GM21360 (cell line): ENCODE data around the gene USF2.

Source experiments
- ATAC-seq: cut with Tn5 transposase; IDR thresholded peaks from one replicate; pipeline ENCODE4 v1.9.1; 2021; ENCODE audit warnings: mild to moderate bottlenecking, moderate library complexity; ENCODE audit not compliant: unreplicated experiment

USF2 gene

DNA sequence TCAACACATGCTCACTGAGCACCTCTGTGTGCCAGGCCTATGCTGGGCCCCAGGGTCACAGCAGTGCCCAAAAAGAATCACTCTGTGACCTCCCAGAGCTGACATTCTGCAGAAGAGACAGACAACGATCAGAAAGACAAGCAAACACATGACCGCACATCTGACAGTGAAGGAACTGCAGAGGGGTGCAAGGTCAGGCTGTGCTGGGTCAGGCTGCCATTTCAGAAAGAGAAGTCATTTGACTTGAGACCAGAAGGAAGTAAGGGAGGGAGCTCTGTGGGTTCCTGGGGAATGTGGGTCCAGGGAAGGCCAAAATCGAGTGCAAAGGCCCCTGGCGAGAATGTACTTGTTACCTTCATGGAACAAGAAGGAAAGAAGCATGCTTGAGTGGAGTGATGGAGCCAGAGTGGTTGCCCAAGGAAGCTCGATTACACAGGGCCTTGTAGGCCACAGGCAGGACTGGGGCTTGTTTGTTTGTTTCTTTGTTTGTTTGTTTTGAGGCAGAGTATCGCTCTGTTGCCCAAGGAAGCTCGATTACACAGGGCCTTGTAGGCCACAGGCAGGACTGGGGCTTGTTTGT lies 48.8 kb downstream of the USF2 start:
- ATAC-seq = no peak

DNA sequence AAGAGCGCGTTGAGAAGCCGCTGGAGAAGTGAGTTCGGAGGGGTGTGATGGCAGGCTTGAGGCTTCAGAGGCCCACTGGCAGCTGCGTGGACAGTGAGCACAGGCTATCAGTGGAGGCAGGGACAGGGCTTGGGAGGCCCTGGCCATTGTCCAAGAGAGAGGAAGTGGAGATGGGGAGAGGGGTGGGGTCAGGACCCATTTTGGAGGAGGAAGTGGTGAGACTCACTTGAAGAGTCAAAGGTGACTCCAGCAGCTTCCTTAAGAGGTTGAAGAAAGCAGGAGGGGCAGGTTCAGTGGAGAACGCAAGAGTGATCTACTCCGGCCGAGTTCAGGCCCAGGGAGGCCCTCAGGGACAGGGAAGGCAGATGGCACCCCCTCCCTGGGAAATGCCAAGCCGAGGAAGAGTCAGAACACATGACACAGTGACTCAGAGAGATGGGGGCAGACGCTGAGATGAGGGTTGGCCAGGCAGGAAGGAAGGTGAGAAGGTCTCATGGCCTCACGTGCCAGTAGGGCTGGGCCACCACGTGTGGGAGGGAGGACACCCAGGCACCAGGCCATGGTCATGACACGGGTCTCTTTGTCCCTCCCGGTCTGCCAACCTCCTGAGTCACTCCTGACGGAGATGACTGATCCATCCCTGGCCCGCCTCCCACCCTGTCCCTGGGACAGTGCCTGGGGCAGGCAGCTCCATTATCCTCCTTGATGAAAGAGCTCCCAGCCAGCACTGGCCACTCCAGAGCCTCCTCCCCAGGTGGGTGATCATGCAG lies 50.1 kb downstream of the USF2 start:
- no peak for ATAC-seq

GRCh38 chr19:35320065-35320713 lies 51.4 kb downstream of the USF2 start:
- ATAC-seq = no peak

DNA sequence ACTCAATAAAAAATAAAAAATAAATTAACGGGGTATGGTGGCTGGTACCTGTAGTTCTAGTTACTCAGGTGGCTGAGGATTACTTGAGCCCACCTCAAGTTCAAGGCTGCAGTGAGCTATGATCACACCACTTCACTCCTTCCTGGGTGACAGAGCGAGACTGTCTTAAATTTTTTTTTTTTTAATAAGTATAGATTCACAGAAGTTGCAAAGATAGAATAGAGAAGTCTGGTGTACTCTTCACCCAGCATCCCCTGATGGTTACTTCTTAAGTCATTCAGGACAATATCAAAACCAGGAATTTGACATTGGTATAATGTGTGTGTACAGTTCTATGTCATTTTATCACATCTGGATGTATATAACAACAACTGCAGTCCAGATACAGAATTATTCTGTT lies 52.5 kb downstream of the USF2 start:
- ATAC-seq = no peak

DNA sequence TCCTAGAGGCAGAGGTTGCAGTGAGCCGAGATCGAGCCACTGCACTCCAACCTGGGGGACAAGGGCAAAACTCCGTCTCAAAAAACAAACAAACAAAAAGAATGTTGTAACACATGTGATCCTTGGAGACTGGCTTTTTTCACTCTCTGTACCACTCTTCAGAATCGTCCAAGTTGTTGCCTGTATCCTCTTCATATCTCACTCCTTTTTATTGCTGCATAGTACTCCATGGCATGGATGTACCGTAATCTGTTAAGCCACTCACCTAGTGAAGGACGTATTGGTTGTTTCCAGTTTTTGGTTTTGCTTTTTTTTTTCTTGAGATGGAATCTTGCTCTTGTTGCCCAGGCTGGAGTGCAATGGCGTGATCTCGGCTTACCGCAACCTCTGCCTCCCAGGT lies 53.3 kb downstream of the USF2 start:
- no peak for ATAC-seq

DNA sequence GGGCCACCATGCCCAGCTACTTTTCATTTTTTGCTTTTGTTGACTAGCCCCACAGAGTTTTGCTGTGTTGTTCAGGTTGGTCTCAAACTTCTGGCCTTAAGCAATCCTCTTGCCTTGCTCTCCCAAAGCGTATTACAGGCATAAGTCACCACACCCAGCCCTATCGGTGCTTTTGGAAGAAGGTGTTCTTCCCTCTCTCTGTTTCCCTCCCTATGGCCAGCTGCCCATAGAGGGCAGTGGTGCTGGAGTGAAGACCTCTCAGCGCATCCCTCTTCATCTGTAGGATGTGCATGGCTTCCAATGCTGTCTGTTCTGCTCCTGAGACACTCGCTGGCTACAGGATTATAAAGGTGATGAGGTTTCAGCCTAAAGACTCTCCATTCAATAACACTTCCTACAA lies 58.9 kb downstream of the USF2 start:
- no peak for ATAC-seq

GRCh38 chr19:35328851-35329285 lies 60.1 kb downstream of the USF2 start, which contains the start of gene CD22:
CD22 (plus strand) TSS chr19:35329187; CDS start chr19:35332041, 2,854 bp downstream.
- ATAC-seq = no peak

- ATAC-seq = no peak
These were observed 60.6 kb downstream of the USF2 start for GRCh38 chr19:35329323-35329722.
